DMS 273 treated with DMSO at 0.1 percent for 48 hours (cell line): Measurements from ENCODE around the gene ADCY6.
A peak's percentile ranks its signal among the peaks of the same experiment; 100 is the strongest.

Source experiments
- DNase-seq: peaks from one replicate; lab custom pipeline; 2025; lab: John Stamatoyannopoulos, UW

ADCY6 gene

GRCh38 chr12:48815126-48816110 is 26.5 kb upstream of the ADCY6 start:
- DNase-seq, result peak; percentile 31

DNA sequence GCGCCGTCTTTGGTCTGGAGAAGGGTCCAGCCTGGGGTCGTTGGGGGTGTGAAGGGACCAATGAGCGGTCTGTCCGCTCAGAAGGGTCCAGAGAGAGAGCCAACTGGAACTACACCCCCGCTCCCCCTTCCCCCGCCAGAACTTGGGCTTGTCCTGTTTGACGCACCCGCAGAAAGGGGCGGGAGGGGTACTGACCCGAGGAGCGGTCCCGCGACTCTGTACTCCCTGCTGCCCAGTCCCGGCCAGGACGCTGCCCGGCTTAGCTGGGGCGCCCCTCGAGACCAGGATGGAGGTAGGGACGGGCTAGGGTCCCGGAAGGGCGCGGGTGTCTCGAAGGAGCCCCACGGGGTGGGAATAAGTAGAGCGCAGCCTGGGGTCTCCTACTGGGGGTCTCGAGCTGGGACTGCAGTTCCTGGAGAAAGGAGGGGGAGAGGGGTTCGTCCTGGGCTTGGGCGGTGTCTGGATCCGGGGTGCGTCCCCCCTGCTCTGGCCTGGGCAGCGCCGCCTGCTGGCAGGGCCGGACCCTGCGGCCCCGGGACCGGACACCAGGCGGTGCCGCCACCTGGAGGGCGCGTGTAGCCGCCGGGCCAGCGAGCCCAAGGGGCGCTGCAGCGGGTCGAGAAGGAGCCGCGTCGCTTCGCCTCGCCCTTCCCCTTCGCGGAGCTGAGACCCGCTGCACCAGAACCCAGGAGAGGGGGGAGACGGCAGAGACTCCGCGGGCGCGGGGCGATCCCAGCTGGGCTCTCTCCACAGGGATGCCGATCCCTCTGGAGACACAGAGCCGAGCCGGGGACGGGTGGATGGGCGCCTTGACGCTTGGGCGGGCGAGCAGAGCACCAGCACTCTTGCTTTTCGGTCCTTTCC is 25.6 kb upstream of the ADCY6 start:
- no peak for DNase-seq

- no peak for DNase-seq
Observed at GRCh38 chr12:48813465-48814261, 24.8 kb upstream of the ADCY6 start.

GRCh38 chr12:48812389-48812788 is 23.5 kb upstream of the ADCY6 start:
- no peak for DNase-seq

DNA sequence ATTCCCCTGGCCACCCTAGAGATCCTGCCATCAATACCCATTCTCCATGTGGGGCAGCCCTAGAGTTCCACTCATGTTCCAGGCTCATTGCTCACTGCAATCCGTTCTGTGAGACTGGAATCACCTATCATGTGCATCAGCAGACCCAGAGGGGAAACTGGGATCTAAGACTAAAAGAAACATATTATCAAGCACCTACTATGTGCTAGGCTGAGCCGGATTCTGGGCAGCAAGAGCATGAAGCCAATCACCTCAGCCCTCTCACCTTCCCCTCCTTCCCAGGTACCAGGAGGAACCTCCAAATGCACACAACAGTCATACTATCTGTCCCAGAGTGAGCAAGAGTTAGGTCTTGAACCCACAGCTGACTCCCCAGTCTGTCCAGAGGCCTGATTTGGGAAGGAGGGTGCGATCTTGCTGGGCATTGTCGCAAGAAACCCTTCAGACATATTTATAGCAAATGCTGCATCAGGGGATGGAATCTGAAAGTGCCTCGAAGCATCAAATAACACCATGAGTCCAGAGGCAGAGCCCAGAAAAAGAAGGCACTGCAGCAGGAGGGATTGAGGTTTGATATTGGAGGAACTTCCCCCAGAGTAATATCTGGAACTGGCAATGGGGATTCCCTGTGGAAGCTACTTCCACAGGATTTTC is 22.7 kb upstream of the ADCY6 start:
- DNase-seq, result no peak

GRCh38 chr12:48810903-48811431 is 22.1 kb upstream of the ADCY6 start:
- DNase-seq, result no peak

GRCh38 chr12:48807981-48808380 is 19.1 kb upstream of the ADCY6 start:
- no peak for DNase-seq

DNA sequence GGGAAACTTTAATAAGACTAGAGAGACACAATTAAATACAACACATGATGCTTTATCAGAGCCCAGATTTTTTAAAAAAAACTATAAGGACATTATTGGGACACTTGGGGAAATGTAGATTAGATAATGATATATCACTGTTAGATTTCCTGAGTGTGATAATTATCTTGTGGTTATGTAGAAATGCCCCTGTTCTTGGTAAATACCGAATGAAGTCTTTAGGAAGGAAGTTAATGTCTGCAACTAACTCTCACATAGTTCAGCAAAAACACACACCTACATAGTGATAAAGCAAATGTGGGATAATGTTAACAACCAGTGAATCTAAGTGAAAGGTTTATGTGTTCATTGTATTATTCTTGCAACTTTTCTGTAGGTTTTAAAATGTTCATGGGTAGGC is 14.8 kb upstream of the ADCY6 start:
- no peak for DNase-seq

DNA sequence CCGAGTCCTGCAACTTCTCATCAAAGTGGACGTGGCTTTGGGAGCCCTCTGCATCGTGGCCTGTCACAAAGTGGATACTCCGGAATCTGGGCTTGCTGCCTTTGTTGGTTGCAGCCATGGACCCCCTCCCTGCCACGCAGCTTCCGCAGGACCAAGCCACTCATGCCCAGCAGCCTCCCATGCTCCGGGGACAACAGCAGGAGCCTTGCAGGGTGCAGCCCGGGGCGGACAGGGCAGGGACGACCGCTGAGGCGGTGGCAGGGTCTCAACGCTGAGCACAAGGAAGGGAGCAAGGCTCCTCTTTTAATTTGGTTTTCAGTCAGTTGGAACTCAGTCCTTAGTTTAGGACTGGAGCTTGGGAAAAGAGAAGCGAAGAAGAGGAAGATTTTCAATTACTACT is 12.1 kb upstream of the ADCY6 start:
- no peak for DNase-seq

DNA sequence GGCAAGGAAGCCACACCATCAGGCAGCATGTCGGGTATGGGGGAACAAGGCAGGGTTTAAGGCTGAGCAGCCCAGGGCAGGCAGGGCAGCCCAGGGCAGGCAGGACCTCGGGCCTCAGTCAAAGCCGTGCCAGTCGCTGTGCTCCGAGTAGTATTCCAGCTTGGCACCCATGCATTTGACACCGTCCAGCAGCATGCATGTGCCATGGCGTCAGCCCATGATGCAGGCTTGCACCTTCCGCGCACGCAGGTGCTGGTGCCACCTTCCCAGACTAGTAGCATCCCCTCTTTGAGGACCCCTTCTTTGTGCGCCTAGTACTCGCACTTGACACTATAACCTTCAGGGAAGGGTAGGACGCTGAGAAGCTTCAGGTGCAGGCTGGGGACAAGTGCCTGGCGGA is 11.6 kb upstream of the ADCY6 start:
- DNase-seq, result no peak

DNA sequence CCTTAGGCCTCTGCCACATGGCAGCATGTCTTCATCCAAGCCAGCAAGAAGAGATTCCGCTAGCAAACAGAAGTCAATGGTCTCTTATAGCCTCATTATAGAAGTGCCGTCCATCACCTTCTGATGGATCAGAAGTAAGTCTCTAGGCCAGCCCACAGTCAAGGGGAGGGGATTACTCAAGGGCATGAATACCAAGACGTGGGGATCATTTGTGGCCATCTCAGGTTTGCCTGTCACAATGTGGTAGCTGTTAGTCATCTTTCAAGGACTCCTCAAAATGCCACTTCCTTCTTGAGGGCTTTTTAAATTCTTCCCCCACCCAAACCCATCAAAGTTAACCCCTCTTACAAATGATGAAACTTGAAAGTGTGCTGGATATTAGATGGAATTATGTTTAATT is 8.1 kb upstream of the ADCY6 start:
- no peak for DNase-seq

DNA sequence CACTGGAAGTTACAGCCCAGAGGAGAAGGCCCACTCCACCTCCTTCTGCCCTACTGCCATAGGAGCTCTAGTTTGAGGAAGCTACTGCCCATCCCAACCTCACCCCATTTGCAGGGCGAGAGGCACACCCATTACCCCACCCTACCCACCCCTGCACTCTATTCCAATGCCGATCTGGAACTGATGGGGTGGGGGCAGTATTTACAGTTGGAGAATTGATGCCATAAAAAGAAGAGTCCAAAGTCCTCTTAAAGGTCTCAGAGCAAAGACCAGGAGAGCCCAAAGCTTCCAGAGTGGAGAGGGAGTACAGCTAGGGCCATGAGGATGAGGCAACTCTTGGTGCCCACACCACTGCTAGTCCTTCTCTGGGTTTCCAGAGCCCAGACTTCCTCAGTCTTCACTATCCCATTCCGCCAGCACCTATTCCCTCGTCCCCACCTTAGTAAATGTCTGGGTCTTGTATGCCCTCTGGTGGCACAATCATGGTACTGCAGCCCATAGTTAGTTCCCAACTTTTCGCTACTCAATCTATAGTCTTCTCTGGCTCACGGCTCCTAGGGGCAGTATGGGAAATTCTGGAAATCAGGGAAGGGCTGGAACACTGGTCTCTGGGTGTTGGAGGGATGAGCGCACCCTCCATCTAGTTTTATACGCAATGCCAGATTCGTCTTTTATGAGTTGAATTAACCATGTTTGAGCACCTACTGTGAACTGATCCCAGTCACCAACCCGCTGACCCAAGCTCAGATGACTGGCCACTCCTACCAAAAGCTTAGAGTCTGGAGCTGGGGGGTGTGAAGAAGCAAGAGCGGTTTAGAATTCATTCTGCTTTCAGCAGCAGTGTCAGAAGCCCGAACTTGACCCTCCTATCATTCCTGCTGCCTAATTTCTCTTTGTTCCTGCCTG is 6.9 kb upstream of the ADCY6 start:
- peak; percentile 42 for DNase-seq

GRCh38 chr12:48794870-48795269 is 6.0 kb upstream of the ADCY6 start:
- no peak for DNase-seq

DNA sequence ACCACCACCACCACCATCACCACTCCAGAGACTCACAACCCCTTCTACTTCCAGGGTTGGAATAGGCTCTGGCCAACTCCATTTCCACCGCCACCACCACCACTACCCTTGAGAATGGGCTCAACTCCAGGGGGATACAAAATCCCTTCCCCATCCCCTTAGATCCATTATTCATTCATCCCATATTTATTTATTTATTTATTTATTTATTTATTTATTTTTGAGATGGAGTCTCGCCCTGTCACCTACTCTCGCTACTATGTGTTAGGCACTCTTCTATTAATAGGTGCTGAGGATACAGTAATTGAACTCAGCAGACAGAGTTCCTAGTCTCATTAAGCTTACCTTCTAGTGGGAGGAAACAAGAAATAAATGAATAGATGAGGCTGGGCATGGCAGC is 4.8 kb upstream of the ADCY6 start:
- DNase-seq, result no peak

DNA sequence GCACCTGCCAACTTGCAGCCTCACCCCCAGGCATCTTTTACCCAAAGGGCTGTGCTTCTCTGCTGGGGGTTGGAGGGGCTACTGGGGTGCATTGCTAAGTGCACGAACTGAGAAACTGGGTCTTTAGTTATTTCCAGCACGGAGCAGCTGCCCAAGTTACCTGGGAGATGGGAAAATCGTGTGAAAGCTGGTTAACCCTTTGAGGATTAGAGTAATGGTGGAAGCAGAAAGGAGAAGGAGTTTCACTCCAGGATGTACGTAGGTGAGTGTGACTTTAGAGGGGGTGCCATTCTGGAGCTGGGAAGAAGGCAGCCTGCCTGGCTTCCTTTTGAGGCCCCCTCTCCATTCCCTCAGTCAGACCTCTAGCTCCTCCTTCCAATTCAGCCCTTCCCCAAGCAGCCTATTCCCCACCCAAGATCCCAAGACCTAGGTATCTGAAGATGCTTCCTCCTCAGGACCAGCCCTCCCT is 1.0 kb upstream of the ADCY6 start:
- DNase-seq, result no peak

GRCh38 chr12:48788524-48788853 is 400 bp downstream of the ADCY6 start:
- no peak for DNase-seq

DNA sequence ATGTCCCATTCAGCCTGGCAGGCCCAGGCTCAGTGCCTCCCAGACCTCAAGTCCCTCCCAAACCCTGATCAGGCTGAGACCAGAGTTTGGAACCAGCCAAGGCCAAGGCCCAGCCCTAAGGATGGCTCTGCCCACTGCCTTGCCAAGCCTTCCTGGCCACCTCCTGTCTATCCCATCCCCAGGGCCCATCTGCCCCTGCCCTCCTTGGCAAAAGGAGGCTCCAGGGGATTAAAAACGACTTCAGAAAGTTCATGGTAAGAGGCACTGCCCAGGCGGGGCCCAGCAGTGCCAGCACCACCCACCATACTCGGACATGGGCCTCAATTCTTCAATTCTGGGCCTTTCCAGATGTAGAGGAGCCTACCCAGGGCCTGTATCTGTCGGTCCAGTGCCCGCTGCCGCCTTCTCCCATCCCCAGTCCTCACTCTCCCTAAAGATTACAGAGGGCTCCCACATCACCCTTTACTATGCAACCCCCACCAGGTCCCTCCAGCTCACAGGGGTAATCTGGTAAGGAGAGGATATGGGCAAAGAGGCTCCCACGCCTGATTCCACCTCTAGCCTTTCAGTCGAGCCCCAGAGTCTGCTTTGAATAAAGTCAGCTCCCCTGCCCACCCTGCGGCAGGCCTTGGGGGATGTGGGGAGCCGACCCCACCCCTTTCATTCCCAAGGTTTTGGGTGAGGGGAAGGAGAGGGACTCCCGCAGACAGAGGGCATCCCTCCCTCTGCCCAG is 932 bp downstream of the ADCY6 start:
- DNase-seq, result no peak

DNA sequence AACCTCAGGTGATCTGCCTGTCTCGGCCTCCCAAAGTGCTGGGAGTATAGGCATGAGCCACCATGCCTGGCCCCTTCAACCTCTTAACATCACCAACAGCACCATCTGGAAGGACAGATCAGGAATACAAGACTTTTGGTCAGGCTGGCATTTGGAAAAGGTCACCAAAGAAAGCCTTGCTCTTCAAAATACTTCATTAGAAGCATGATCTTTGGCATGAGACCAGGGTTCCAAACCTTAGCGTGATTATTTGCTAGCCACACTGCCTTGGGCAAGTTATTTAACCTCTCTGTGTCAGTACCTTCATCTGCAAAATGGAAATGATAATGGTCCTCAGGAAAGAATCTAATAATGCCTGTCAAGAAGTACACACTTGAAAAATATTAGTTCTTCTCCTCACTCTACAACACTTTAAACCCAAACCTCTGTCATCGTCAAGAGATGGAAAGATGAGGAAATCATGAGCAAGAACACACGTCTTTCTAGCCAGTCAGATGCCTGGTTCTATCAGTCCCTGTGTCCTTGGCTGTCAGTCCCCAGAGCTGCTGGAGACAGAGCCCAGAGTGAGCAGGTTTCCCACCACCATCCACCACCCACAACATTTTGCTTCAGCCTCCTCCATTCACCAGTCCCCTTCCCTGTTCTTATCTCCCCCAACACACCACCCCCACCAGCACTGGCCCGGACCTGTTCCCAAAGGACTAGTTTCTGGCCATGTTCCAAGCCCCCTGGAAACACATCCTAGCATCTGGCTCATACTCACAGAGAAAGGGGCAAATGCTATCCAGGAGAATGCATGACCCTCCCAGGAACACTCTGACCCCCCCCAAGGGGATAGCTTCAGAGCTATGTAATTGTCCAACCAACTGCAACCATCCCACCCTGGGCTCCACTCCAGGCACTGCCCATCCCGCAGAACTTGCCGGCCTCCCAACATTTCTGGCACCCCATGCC is 2.0 kb downstream of the ADCY6 start:
- DNase-seq, result no peak
